Measurements from ENCODE around the gene SLAMF7. TPM values are rescaled to one million over a fixed set of nuclear protein-coding genes. Genes with fewer than 3 reads are reported as not detected.
"Not testable (repeated sequence)": the region's sequence is repeated elsewhere in the genome, so short reads cannot be mapped to it uniquely, and the experiment has no call there.

SLAMF7 gene
- total RNA-seq, 1 donor from 2014 or later = not detected

DNA sequence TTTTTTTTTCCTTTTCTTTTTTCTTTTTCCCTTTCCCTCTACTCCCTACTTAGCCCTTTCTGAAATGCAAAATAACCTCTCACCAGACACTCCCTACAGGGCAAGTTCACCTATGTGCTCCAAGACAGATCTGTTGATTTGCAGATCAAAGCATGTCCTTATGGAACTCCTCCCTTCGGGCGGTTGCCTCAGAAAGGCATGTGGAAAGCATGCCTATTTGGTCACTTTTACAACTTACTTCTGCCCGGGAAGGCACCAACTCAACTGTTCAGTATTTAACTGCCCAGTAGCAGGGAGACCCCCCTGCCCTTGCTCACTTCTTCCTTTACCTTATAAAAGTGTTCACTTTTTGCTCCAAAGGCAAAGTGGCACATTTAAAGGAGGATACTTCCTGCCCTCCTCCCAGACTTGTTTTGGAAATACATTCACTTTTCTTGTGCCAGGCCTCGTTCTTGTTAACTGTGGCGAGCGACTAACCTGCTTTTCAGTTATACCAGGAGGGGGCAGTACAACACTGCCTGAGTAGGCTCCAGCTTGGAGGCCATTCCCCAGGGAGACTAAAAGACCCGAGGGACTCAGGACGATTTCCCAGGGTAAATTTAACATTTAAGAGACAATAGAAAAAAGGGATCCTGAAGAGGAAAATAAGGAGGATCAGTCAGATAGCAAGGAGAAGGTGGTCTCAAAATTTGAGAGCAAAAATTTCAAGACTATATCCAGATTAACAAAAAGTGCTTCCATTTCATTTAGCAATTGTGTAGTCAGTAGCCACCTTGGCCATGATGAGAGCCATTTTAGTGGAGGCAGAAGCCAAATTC lies 12.3 kb upstream of the SLAMF7 start:
- no peak overlapping the region for H3K27ac Mint-ChIP-seq
- H3K9me3 Mint-ChIP-seq (ENCODE audit: low read depth) = peaks cover 3% of the 10 kb centered on the region
- no peaks in the 10 kb centered on the region for H3K36me3 Mint-ChIP-seq (ENCODE audit: insufficient read depth)
- peak; percentile 37 for DNase-seq (ENCODE audit: low spot score, unreplicated experiment)
- no peaks in the 10 kb centered on the region for H3K27me3 Mint-ChIP-seq
- TF ChIP-seq, protein P1, sequence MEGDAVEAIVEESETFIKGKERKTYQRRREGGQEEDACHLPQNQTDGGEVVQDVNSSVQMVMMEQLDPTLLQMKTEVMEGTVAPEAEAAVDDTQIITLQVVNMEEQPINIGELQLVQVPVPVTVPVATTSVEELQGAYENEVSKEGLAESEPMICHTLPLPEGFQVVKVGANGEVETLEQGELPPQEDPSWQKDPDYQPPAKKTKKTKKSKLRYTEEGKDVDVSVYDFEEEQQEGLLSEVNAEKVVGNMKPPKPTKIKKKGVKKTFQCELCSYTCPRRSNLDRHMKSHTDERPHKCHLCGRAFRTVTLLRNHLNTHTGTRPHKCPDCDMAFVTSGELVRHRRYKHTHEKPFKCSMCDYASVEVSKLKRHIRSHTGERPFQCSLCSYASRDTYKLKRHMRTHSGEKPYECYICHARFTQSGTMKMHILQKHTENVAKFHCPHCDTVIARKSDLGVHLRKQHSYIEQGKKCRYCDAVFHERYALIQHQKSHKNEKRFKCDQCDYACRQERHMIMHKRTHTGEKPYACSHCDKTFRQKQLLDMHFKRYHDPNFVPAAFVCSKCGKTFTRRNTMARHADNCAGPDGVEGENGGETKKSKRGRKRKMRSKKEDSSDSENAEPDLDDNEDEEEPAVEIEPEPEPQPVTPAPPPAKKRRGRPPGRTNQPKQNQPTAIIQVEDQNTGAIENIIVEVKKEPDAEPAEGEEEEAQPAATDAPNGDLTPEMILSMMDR (IDR thresholded peaks at IDR 0.05; ENCODE audit: unreplicated experiment) = peak; percentile 89
- no peaks in the 10 kb centered on the region for H3K4me1 Mint-ChIP-seq (ENCODE audit: low read depth)
- no peak overlapping the region for H3K4me3 Mint-ChIP-seq (ENCODE audit: low read depth)

DNA sequence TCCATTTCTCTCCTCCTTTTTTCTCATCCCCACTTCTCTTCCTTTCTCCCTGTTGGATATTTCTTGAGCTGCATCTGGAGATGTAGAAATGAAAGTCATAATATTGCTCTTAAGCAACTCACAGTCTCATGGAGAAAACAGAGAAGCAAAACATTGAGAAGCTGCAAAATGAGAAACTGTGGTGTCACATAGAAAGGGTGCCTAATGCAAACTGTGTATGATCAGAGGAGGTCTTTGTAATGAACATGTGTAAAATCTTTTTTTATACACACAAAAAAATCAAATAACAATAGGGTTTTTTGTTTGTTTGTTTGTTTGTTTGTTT lies 11.8 kb upstream of the SLAMF7 start:
- H3K9me3 Mint-ChIP-seq (ENCODE audit: low read depth) = peaks cover under 1% of the 10 kb centered on the region
- no peaks in the 10 kb centered on the region for H3K36me3 Mint-ChIP-seq (ENCODE audit: insufficient read depth)
- no peak overlapping the region for H3K27ac Mint-ChIP-seq
- TF ChIP-seq, protein P1 (IDR thresholded peaks at IDR 0.05; ENCODE audit: unreplicated experiment) = no peak
- DNase-seq (ENCODE audit: low spot score, unreplicated experiment) = no peak
- no peaks in the 10 kb centered on the region for H3K4me1 Mint-ChIP-seq (ENCODE audit: low read depth)
- H3K27me3 Mint-ChIP-seq = no peaks in the 10 kb centered on the region
- H3K4me3 Mint-ChIP-seq (ENCODE audit: low read depth) = no peak overlapping the region

DNA sequence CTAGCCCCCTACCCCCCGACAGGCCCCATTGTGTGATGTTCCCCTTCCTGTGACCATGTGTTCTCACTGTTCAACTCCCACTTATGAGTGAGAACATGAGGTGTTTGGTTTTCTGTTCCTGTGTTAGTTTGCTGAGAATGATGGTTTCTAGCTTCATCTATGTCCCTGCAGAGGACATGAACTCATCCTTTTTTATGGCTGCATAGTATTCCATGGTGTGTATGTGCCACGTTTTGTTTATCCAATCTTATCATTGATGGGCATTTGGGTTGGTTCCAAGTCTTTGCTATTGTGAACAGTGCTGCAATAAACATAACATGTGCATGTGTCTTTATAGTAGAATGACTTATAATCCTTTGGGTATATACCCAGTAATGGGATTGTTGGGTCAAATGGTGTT lies 7.5 kb upstream of the SLAMF7 start:
- not testable (repeated sequence) for H3K27me3 Mint-ChIP-seq; H3K4me3 Mint-ChIP-seq (ENCODE audit: low read depth); H3K4me1 Mint-ChIP-seq (ENCODE audit: low read depth); DNase-seq (ENCODE audit: low spot score, unreplicated experiment); H3K27ac Mint-ChIP-seq; H3K36me3 Mint-ChIP-seq (ENCODE audit: insufficient read depth)
- H3K9me3 Mint-ChIP-seq (ENCODE audit: low read depth) = peaks cover 17% of the 10 kb centered on the region

DNA sequence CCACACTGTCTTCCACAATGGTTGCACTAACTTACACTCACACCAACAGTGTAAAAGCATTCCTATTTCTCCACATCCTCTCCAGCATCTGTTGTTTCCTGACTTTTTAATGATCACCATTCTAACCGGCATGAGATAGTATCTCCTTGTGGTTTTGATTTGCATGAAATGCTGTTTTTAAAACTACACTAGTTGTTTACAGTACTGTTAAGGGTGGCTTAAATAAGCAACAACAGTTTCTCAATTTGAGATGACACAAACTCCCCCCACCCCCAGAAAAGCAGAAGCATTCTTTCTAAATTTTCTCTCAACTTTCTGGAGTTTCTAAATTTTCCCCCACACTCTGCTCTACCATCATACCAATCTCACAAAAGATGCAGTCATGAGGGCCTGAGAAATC lies 7.1 kb upstream of the SLAMF7 start:
- TF ChIP-seq, protein P1 (IDR thresholded peaks at IDR 0.05; ENCODE audit: unreplicated experiment) = no peak
- no peak overlapping the region for H3K4me3 Mint-ChIP-seq (ENCODE audit: low read depth)
- no peaks in the 10 kb centered on the region for H3K36me3 Mint-ChIP-seq (ENCODE audit: insufficient read depth)
- H3K27me3 Mint-ChIP-seq = no peaks in the 10 kb centered on the region
- no peak overlapping the region for H3K27ac Mint-ChIP-seq
- no peaks in the 10 kb centered on the region for H3K4me1 Mint-ChIP-seq (ENCODE audit: low read depth)
- H3K9me3 Mint-ChIP-seq (ENCODE audit: low read depth) = peaks cover 20% of the 10 kb centered on the region
- DNase-seq (ENCODE audit: low spot score, unreplicated experiment) = no peak

DNA sequence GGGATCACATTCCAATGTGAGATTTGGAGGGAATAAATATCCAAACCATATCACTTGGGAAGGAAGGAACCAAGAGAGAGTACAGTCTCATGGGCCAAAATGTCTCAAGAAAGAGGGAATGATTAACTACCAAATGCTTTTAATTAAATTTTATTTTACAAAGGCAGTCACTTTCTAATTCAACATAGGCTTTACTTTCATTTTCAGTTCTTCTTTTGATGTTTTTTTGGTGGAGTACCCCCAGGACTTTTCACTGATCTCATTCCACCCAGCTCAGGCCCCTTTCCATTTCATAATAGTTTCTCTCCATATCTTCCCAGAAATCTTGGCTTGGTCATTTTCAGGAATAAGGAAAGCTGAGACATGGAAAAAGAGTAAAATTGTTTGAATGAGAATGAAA lies 5.1 kb upstream of the SLAMF7 start:
- TF ChIP-seq, protein P1 (IDR thresholded peaks at IDR 0.05; ENCODE audit: unreplicated experiment) = no peak
- peaks cover 22% of the 10 kb centered on the region for H3K9me3 Mint-ChIP-seq (ENCODE audit: low read depth)
- H3K4me3 Mint-ChIP-seq (ENCODE audit: low read depth) = no peak overlapping the region
- H3K27me3 Mint-ChIP-seq = no peaks in the 10 kb centered on the region
- no peak overlapping the region for H3K27ac Mint-ChIP-seq
- no peak for DNase-seq (ENCODE audit: low spot score, unreplicated experiment)
- no peaks in the 10 kb centered on the region for H3K36me3 Mint-ChIP-seq (ENCODE audit: insufficient read depth)
- H3K4me1 Mint-ChIP-seq (ENCODE audit: low read depth) = no peaks in the 10 kb centered on the region

DNA sequence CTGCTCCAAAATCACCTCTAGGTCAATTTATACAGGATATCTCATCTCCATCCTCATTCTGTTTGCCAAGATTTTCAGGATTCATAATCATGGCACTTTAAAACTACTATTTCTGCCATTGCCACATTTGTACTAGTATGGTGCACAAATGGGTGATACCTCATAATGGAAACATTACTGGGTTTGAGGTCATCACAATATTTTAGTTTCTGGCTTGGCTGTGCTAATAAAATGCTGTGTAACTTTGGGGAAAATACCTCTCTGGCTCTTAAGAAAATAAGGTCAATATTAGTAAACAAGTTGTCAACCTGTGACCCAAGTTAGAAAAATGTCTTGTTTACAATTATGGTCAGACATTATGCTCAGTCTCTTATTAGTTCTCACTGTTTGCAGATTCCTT lies 4.7 kb upstream of the SLAMF7 start:
- Mint-ChIP-seq H3K4me3 (ENCODE audit: low read depth) (no peak overlapping the region), H3K9me3 (ENCODE audit: low read depth) (peaks cover 22% of the 10 kb centered on the region), H3K27ac (no peak overlapping the region), H3K27me3 (no peaks in the 10 kb centered on the region), H3K36me3 (ENCODE audit: insufficient read depth) (no peaks in the 10 kb centered on the region), H3K4me1 (ENCODE audit: low read depth) (no peaks in the 10 kb centered on the region)
- DNase-seq (ENCODE audit: low spot score, unreplicated experiment) = no peak
- TF ChIP-seq, protein P1 (IDR thresholded peaks at IDR 0.05; ENCODE audit: unreplicated experiment) = no peak
